ENCODE results near the gene SWAP70. TPM values are rescaled to one million over a fixed set of nuclear protein-coding genes. Genes with fewer than 3 reads are reported as not detected.
"Not testable (repeated sequence)": the region's sequence is repeated elsewhere in the genome, so short reads cannot be mapped to it uniquely, and the experiment has no call there.

The SWAP70 gene
- total and polyA plus RNA-seq, 2 of the 13 experiments (the other 11 are each of a cell fraction or from before 2014, with no cell fraction given) = 4.6 to 8.7 TPM

GRCh38 chr11:9704620-9705019 lies 40.7 kb downstream of the SWAP70 start:
- Histone ChIP-seq H3K27me3 (ENCODE audit: control insufficient read depth in 1 of 2, insufficient read depth in 2 of 2, low read length in 2 of 2) (no peaks in the 10 kb centered on the region), H3K79me2 (ENCODE audit: insufficient read depth, low read length) (no peaks in the 10 kb centered on the region), H3K36me3 (replicated peaks in 1 of 2; ENCODE audit: control insufficient read depth in 1 of 2, insufficient read depth in 2 of 2, low read length in 2 of 2) (no peaks in the 10 kb centered on the region), H3K4me3 (replicated peaks in 1 of 3; ENCODE audit: insufficient read depth in 1 of 3, low read depth in 2 of 3, low read length in 3 of 3) (no peak overlapping the region), H3K27ac (ENCODE audit: extremely low read length, insufficient read depth, low read length) (no peak overlapping the region), H3K4me2 (ENCODE audit: low read depth, low read length) (no peak overlapping the region), H3K9me3 (ENCODE audit: low read length) (no peaks in the 10 kb centered on the region), H3K4me1 (ENCODE audit: insufficient read depth, low read length) (peaks cover 18% of the 10 kb centered on the region), H4K20me1 (ENCODE audit: insufficient read depth, low read length) (no peaks in the 10 kb centered on the region), H2AFZ (ENCODE audit: low read length) (no peak overlapping the region), H3K9ac (ENCODE audit: insufficient read depth, low read depth, low read length) (no peak overlapping the region)
- ATAC-seq (no peak), DNase-seq (ENCODE audit: low spot score) (no peak), FAIRE-seq (no peak)
- intact Hi-C loops (cut with micrococcal nuclease; ENCODE audit: unreplicated experiment) = no loop called here
- 96% methylated on average over 4 of the region's 4 CpGs for WGBS (ENCODE audit: low lambda C conversion rate)
- POLR2A ChIA-PET = no interaction called here
- in situ Hi-C loops (cut with HindIII; ENCODE audit: extremely low pct_ligation_motif_present, low pct_unique_long_range_greater_than_20kb) = no loop called here
- no peak for TF ChIP-seq ZMYM4 (CRISPR knock-in tag; IDR thresholded peaks at IDR 0.05)
- no TSS peak for BruUV-seq (replicated peaks)
- CTCF ChIA-PET (ENCODE audit: low intra/inter-chr PET ratio, low total read pairs) = no interaction called here

- DNase-seq (ENCODE audit: low spot score); in situ Hi-C loops (cut with HindIII; ENCODE audit: extremely low pct_ligation_motif_present, low pct_unique_long_range_greater_than_20kb); BruUV-seq (replicated peaks); H3K4me3 ChIP-seq (replicated peaks in 1 of 3; ENCODE audit: insufficient read depth in 1 of 3, low read depth in 2 of 3, low read length in 3 of 3); ATAC-seq; H3K27me3 ChIP-seq (ENCODE audit: control insufficient read depth in 1 of 2, insufficient read depth in 2 of 2, low read length in 2 of 2); H3K79me2 ChIP-seq (ENCODE audit: insufficient read depth, low read length); H3K9me3 ChIP-seq (ENCODE audit: low read length); H4K20me1 ChIP-seq (ENCODE audit: insufficient read depth, low read length); FAIRE-seq; H2AFZ ChIP-seq (ENCODE audit: low read length); intact Hi-C loops (cut with micrococcal nuclease; ENCODE audit: unreplicated experiment); H3K4me2 ChIP-seq (ENCODE audit: low read depth, low read length); H3K36me3 ChIP-seq (replicated peaks in 1 of 2; ENCODE audit: control insufficient read depth in 1 of 2, insufficient read depth in 2 of 2, low read length in 2 of 2); H3K27ac ChIP-seq (ENCODE audit: extremely low read length, insufficient read depth, low read length); H3K9ac ChIP-seq (ENCODE audit: insufficient read depth, low read depth, low read length); CTCF ChIA-PET (ENCODE audit: low intra/inter-chr PET ratio, low total read pairs); POLR2A ChIA-PET: not testable (repeated sequence)
- H3K4me1 ChIP-seq (ENCODE audit: insufficient read depth, low read length) = peaks cover 25% of the 10 kb centered on the region
Observed at GRCh38 chr11:9705361-9705760, 41.5 kb downstream of the SWAP70 start.

GRCh38 chr11:9708544-9708943 lies 44.7 kb downstream of the SWAP70 start:
- Histone ChIP-seq H4K20me1 (ENCODE audit: insufficient read depth, low read length) (no peaks in the 10 kb centered on the region), H3K36me3 (replicated peaks in 1 of 2; ENCODE audit: control insufficient read depth in 1 of 2, insufficient read depth in 2 of 2, low read length in 2 of 2) (no peaks in the 10 kb centered on the region), H3K9me3 (ENCODE audit: low read length) (no peaks in the 10 kb centered on the region), H3K27ac (ENCODE audit: extremely low read length, insufficient read depth, low read length) (no peak overlapping the region), H3K9ac (ENCODE audit: insufficient read depth, low read depth, low read length) (no peak overlapping the region), H3K4me2 (ENCODE audit: low read depth, low read length) (no peak overlapping the region), H2AFZ (ENCODE audit: low read length) (no peak overlapping the region), H3K79me2 (ENCODE audit: insufficient read depth, low read length) (no peaks in the 10 kb centered on the region), H3K4me1 (ENCODE audit: insufficient read depth, low read length) (peaks cover 28% of the 10 kb centered on the region), H3K27me3 (ENCODE audit: control insufficient read depth in 1 of 2, insufficient read depth in 2 of 2, low read length in 2 of 2) (no peaks in the 10 kb centered on the region), H3K4me3 (replicated peaks in 1 of 3; ENCODE audit: insufficient read depth in 1 of 3, low read depth in 2 of 3, low read length in 3 of 3) (no peak overlapping the region)
- in situ Hi-C loops (cut with HindIII; ENCODE audit: extremely low pct_ligation_motif_present, low pct_unique_long_range_greater_than_20kb) (no loop called here), intact Hi-C loops (cut with micrococcal nuclease; ENCODE audit: unreplicated experiment) (no loop called here)
- BruUV-seq (replicated peaks) = no TSS peak
- TF ChIP-seq TARDBP (CRISPR knock-in tag; IDR thresholded peaks at IDR 0.05) = no peak
- TF ChIP-seq NKX3-1 (CRISPR knock-in tag; IDR thresholded peaks at IDR 0.05) = no peak
- TF ChIP-seq NFE2L2 (IDR thresholded peaks at IDR 0.05; ENCODE audit: low read length) = no peak
- TF ChIP-seq RXRB (CRISPR knock-in tag; IDR thresholded peaks at IDR 0.05; ENCODE audit: borderline replicate concordance) = no peak
- no peak for TF ChIP-seq PHB2 (IDR thresholded peaks at IDR 0.05; ENCODE audit: partially characterized antibody)
- no peak for TF ChIP-seq ZNF549 (CRISPR knock-in tag; IDR thresholded peaks at IDR 0.05)
- no peak for TF ChIP-seq ATF1 (CRISPR knock-in tag; IDR thresholded peaks at IDR 0.05)
- no peak for TF ChIP-seq ZNF10 (CRISPR knock-in tag; IDR thresholded peaks at IDR 0.05; ENCODE audit: borderline replicate concordance, low read depth)
- TF ChIP-seq MED13 (CRISPR knock-in tag; IDR thresholded peaks at IDR 0.05) = no peak
- DNase-seq (ENCODE audit: low spot score) (no peak), FAIRE-seq (no peak), ATAC-seq (no peak)
- WGBS (ENCODE audit: low lambda C conversion rate) = 86% methylated on average over 1 of the region's 1 CpG
- CTCF ChIA-PET (ENCODE audit: low intra/inter-chr PET ratio, low total read pairs) = no interaction called here
- POLR2A ChIA-PET = no interaction called here
